ENCODE data around the gene SAFB2. TPM values are rescaled to one million over a fixed set of nuclear protein-coding genes. Genes with fewer than 3 reads are reported as not detected.

Gene SAFB2
- total RNA-seq, 1 experiment from 2014 or later = 86.9 TPM

- no peaks in the 10 kb centered on the region; a peak in 1 of 4 replicates for H3K9me3 ChIP-seq (ENCODE audit: control insufficient read depth in 1 of 2, insufficient read depth in 1 of 2, low read depth in 1 of 2, low read length in 2 of 2)
- H3K27ac ChIP-seq (ENCODE audit: low read depth, low read length) = no peak overlapping the region
- DNase-seq (ENCODE audit: low read depth, low spot score) (no peak), ATAC-seq (no peak)
- H3K4me1 ChIP-seq (ENCODE audit: control insufficient read depth in 1 of 2, insufficient read depth in 2 of 2, low read length in 2 of 2) = peaks cover 8 to 11% of the 10 kb centered on the region in 2 experiments
- no peaks in the 10 kb centered on the region for H3K9me2 ChIP-seq (ENCODE audit: insufficient read depth)
- BruUV-seq (replicated peaks) = no TSS peak
- POLR2A ChIA-PET = no interaction called here
- no peak overlapping the region for H3K4me2 ChIP-seq (ENCODE audit: low read length)
- CTCF ChIA-PET = no interaction called here
- peaks cover 10% of the 10 kb centered on the region; the same call in 1 of the 2 replicates for H3K27me3 ChIP-seq (ENCODE audit: insufficient read depth, low read length)
- H3K36me3 ChIP-seq (ENCODE audit: control insufficient read depth in 1 of 2, insufficient read depth in 2 of 2, low read length in 2 of 2) = no peaks in the 10 kb centered on the region
- no peaks in the 10 kb centered on the region for H4K20me1 ChIP-seq (ENCODE audit: insufficient read depth)
- H2AFZ ChIP-seq (ENCODE audit: low read depth, low read length, poor library complexity, severe bottlenecking) = no peak overlapping the region
- no peaks in the 10 kb centered on the region for H3K79me2 ChIP-seq (ENCODE audit: insufficient read depth, low read length)
- intact Hi-C loops (cut with micrococcal nuclease) = no loop called here
- TF ChIP-seq ZFX (IDR thresholded peaks at IDR 0.05) (no peak), POLR2A (IDR thresholded peaks at IDR 0.05; ENCODE audit: borderline replicate concordance, extremely low read depth, insufficient read depth, insufficient read length) (no peak), MAX (IDR thresholded peaks at IDR 0.05) (no peak), RAD21 (IDR thresholded peaks at IDR 0.05; ENCODE audit: low read depth) (no peak), JUND (IDR thresholded peaks at IDR 0.05) (no peak), ELF1 (IDR thresholded peaks at IDR 0.05; ENCODE audit: borderline replicate concordance, low read depth) (no peak), SP1 (IDR thresholded peaks at IDR 0.05; ENCODE audit: low read depth) (no peak), FOSL1 (IDR thresholded peaks at IDR 0.05; ENCODE audit: low read depth) (no peak), CBX3 (IDR thresholded peaks at IDR 0.05; ENCODE audit: low read depth) (no peak), SIN3A (IDR thresholded peaks at IDR 0.05; ENCODE audit: low read depth) (no peak), YY1 (IDR thresholded peaks at IDR 0.05; ENCODE audit: extremely low read depth, insufficient replicate concordance, low read depth, low read length) (no peak), EZH2 (IDR thresholded peaks at IDR 0.05) (no peak), EGR1 (IDR thresholded peaks at IDR 0.05; ENCODE audit: low read depth) (no peak), TCF7L2 (IDR thresholded peaks at IDR 0.05; ENCODE audit: borderline replicate concordance, extremely low read depth, insufficient read depth, insufficient read length) (no peak), CTCF (IDR thresholded peaks at IDR 0.05 in 2 of 3, conservative IDR thresholded peaks at IDR 0.05 in 1 of 3; ENCODE audit: borderline replicate concordance in 1 of 3, insufficient read depth in 1 of 3, low read depth in 2 of 3, low read length in 2 of 3) (no peak), CEBPB (IDR thresholded peaks at IDR 0.05; ENCODE audit: low read depth) (no peak), ZNF274 (IDR thresholded peaks at IDR 0.05; ENCODE audit: low read depth, low read length) (no peak)
- H3K9ac ChIP-seq (ENCODE audit: low read length) = no peak overlapping the region
- RAD21 ChIA-PET (ENCODE audit: low non-redundant PET in 1 of 2, low total read pairs in 2 of 2, uncharacterized antibody in 2 of 2, unreplicated experiment in 2 of 2) = no interaction called here
- no peak overlapping the region for H3K4me3 ChIP-seq (replicated peaks in 1 of 2; ENCODE audit: low read depth in 1 of 2, low read length in 2 of 2)
Observed at GRCh38 chr19:5564930-5565329, 57.6 kb downstream of the SAFB2 start.
